ENCODE measurements around the gene BIK.

- peak in 1 of 3 donors; percentile 39 for TF ChIP-seq POLR2AphosphoS5 (IDR thresholded peaks at IDR 0.05)
- no peak for TF ChIP-seq CTCF (IDR thresholded peaks at IDR 0.05 in 8 of 11, conservative IDR thresholded peaks at IDR 0.05 in 3 of 11)
- TF ChIP-seq POLR2A (IDR thresholded peaks at IDR 0.05), result no peak
Observed at GRCh38 chr22:43118024-43118849, 7.7 kb downstream of the BIK start.

Data from spleen (tissue), 7 donors.